ENCODE results near the gene PITRM1.

DNA sequence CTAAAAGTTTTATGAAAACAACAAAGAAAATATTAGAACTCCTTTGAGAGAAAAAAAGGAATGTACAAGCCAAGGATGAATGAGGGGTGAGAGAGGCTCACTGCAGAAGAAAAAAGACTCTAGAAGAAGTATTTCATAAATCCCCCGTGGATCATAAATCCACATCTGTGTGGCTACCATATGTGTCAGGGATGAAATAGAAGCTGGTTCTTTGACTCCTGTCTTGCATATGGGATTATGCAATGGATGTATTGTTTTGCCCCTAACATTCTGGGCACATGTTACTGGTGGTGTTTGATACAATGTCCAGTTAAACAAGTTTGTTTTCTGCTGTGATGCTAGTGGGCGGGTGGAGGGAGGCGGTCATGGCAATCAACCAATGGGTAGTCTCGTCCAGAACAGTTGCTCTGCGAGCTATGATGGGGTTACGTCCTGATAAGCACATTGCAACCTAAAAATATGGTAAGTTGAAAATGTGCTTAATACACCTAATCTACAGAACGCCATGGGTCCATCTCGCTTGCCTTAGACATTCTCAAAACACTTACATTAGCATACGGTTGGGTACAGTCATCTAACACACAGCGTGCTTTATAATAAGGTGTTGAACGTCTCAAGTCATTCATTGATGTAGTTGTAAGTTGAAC lies 34.1 kb upstream of the PITRM1 start:
- TF ChIP-seq, protein P1, sequence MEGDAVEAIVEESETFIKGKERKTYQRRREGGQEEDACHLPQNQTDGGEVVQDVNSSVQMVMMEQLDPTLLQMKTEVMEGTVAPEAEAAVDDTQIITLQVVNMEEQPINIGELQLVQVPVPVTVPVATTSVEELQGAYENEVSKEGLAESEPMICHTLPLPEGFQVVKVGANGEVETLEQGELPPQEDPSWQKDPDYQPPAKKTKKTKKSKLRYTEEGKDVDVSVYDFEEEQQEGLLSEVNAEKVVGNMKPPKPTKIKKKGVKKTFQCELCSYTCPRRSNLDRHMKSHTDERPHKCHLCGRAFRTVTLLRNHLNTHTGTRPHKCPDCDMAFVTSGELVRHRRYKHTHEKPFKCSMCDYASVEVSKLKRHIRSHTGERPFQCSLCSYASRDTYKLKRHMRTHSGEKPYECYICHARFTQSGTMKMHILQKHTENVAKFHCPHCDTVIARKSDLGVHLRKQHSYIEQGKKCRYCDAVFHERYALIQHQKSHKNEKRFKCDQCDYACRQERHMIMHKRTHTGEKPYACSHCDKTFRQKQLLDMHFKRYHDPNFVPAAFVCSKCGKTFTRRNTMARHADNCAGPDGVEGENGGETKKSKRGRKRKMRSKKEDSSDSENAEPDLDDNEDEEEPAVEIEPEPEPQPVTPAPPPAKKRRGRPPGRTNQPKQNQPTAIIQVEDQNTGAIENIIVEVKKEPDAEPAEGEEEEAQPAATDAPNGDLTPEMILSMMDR (IDR thresholded peaks at IDR 0.05): no peak
- TF ChIP-seq MAZ (IDR thresholded peaks at IDR 0.05; ENCODE audit: borderline replicate concordance, low read depth, low read length) (no peak), POLR2A (IDR thresholded peaks at IDR 0.05; ENCODE audit: low read length) (no peak), CEBPB (IDR thresholded peaks at IDR 0.05) (no peak)
- TF ChIP-seq, protein P2, sequence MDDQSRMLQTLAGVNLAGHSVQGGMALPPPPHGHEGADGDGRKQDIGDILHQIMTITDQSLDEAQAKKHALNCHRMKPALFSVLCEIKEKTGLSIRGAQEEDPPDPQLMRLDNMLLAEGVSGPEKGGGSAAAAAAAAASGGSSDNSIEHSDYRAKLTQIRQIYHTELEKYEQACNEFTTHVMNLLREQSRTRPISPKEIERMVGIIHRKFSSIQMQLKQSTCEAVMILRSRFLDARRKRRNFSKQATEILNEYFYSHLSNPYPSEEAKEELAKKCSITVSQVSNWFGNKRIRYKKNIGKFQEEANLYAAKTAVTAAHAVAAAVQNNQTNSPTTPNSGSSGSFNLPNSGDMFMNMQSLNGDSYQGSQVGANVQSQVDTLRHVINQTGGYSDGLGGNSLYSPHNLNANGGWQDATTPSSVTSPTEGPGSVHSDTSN (IDR thresholded peaks at IDR 0.05): no peak
- TF ChIP-seq, protein P3, sequence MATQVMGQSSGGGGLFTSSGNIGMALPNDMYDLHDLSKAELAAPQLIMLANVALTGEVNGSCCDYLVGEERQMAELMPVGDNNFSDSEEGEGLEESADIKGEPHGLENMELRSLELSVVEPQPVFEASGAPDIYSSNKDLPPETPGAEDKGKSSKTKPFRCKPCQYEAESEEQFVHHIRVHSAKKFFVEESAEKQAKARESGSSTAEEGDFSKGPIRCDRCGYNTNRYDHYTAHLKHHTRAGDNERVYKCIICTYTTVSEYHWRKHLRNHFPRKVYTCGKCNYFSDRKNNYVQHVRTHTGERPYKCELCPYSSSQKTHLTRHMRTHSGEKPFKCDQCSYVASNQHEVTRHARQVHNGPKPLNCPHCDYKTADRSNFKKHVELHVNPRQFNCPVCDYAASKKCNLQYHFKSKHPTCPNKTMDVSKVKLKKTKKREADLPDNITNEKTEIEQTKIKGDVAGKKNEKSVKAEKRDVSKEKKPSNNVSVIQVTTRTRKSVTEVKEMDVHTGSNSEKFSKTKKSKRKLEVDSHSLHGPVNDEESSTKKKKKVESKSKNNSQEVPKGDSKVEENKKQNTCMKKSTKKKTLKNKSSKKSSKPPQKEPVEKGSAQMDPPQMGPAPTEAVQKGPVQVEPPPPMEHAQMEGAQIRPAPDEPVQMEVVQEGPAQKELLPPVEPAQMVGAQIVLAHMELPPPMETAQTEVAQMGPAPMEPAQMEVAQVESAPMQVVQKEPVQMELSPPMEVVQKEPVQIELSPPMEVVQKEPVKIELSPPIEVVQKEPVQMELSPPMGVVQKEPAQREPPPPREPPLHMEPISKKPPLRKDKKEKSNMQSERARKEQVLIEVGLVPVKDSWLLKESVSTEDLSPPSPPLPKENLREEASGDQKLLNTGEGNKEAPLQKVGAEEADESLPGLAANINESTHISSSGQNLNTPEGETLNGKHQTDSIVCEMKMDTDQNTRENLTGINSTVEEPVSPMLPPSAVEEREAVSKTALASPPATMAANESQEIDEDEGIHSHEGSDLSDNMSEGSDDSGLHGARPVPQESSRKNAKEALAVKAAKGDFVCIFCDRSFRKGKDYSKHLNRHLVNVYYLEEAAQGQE (IDR thresholded peaks at IDR 0.05): no peak
